A673 (cell line): ENCODE data around the gene EPB41L4A.

Experiments
- EZH2 ChIP-seq: fragments of 200-600 bp; sonication (generic); IDR thresholded peaks from 2 replicates; pipeline ENCODE4 v1.6.1; 2017; ENCODE audit warnings: borderline replicate concordance, low read depth, mild to moderate bottlenecking, mixed read lengths, antibody characterized with exemption, low read length; ENCODE audit not compliant: poor library complexity, severe bottlenecking
- TF ChIP-seq, protein P1 (sequence below): fragments of 300-800, 200-600 bp; sonication (generic); conservative IDR thresholded peaks from 2 replicates; pipeline ENCODE4 v1.5.1; 2017; ENCODE audit warnings: low read depth, mild to moderate bottlenecking, antibody characterized with exemption, low read length, moderate library complexity, mixed read lengths

DNA sequence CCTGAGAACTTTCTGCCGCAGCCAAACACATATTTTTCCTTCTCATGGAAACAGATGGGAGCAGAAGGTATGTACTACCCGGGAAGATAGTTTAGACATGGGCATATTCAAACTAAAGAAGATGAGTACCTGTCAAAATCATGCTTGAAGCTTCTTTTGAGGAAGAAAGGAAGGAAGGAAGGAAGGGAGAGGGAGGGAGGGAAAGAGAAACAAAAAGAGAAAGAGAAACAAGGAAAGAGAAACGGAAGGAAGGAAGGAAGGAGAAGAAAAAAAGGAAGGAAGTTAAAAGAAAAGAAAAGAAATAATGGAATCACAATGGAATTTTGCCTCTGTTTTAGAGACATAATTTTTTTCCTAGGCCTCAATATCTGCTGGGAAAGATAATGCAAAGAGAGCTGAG lies 34.6 kb downstream of the EPB41L4A start:
- TF ChIP-seq, protein P1, sequence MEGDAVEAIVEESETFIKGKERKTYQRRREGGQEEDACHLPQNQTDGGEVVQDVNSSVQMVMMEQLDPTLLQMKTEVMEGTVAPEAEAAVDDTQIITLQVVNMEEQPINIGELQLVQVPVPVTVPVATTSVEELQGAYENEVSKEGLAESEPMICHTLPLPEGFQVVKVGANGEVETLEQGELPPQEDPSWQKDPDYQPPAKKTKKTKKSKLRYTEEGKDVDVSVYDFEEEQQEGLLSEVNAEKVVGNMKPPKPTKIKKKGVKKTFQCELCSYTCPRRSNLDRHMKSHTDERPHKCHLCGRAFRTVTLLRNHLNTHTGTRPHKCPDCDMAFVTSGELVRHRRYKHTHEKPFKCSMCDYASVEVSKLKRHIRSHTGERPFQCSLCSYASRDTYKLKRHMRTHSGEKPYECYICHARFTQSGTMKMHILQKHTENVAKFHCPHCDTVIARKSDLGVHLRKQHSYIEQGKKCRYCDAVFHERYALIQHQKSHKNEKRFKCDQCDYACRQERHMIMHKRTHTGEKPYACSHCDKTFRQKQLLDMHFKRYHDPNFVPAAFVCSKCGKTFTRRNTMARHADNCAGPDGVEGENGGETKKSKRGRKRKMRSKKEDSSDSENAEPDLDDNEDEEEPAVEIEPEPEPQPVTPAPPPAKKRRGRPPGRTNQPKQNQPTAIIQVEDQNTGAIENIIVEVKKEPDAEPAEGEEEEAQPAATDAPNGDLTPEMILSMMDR, result no peak
- no peak for TF ChIP-seq EZH2
